NCI-H1694 (cell line): ENCODE measurements around the gene ALDH1B1.

Experiments used
- DNase-seq: peaks from one replicate; lab custom pipeline; 2025; lab: John Stamatoyannopoulos, UW

Gene ALDH1B1

GRCh38 chr9:38416461-38416860, 24.0 kb downstream of the ALDH1B1 start:
- no peak for DNase-seq

- peak; percentile 70 for DNase-seq
Measured at GRCh38 chr9:38417003-38417945, 24.8 kb downstream of the ALDH1B1 start.

GRCh38 chr9:38418366-38418765, 25.9 kb downstream of the ALDH1B1 start:
- no peak for DNase-seq

DNA sequence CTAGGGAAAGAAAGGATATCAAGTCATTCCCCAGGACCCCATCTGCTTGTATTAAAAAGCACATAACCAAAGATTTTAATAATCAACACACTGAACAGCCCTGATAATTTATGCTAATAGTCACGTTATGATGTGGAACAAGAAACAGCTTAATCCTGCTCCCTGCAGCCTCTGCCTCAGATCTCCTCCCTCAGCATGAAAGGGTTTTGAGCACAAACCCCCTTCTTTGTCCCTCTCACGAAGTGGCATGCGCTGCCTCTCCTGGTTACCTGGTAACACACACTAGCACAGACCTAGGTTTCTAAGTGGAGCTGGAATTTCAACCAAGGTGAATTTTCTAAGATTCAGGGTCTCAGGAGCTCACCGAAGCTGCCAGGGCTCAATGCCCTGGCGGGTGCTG, 26.7 kb downstream of the ALDH1B1 start:
- no peak for DNase-seq

- DNase-seq: peak; percentile 96
Measured at GRCh38 chr9:38421498-38422211, 29.2 kb downstream of the ALDH1B1 start.

GRCh38 chr9:38422555-38423260, 30.2 kb downstream of the ALDH1B1 start:
- DNase-seq: no peak

DNA sequence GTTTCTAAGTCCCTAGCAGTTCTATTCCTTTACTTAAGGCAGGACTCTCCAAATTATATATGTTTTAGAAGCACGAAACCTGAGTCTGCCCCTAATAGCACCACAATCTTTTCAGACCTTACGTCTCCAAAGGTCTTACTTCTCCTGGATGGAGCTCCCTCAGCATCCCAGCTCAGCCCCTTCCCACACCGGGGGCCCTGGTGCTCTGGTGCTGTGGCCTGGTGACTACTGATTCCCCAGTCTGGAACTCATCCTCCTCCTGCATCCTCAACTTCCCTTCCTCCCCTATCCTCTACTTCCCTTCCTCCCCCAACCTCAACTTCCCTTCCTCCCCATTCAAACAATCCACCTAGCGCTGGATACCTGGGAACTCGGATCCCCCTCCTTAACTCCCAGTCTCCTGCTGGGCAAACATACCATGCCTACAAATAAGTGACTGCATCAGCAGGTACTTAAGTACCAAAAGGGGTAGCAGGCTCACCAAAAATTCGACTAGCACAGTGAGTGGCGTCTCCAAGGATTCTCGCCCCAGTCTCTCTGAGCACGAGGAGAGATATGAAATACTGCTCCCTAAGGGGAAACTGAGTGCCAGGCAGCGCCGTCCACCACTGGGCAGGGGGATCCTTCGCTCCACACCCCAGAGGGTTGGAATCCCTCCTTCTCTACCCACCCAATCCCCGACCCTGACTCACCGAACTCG, 30.9 kb downstream of the ALDH1B1 start:
- peak; percentile 46 for DNase-seq

DNA sequence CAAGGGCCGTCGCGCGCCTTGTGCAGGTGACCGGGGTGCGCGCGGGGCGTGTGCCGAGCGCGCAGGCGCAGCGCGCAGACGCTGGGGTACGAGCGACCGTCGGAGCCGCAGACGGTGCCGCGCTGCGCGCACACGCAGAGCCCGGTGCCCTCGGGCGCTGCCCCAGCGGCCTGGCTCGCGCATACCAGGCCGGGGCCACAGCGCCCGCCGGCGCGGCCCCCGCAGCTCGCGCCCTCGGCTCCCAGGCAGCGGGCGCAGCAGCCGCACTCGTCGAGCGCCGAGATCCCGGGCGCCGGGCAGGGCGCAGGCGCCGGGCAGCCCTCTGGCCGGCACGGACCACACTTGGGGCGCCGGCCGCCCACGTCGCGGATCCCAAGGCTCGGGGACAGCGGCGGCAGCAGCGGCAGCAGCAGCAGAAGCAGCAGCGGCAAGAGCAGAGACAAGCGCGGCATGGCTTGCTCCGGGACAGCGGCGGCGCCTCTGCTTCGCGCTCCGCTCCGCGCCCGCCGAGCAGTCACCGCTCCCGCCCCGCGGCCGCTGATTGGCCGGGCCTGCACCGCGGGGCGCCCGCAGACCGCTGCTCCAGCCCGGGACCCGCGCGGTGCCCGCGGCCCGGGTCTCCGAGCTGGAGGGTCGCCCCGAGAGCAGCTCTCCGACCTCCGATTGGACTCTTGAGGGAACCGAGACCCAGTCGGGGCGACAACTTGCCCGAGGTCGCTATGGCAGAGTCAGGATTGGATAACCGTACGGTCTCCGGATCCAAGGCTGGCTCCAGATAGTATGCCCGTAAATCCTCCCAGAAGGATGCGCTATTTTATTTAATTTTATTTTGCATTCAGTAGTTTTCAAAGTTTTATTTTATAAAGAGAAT, 31.7 kb downstream of the ALDH1B1 start, which contains the start of gene IGFBPL1:
TSS of gene IGFBPL1 (minus strand) at position 482 of the 871 bp plus-strand sequence. CDS start at position 452, 30 bp downstream.
- peak; percentile 46 for DNase-seq

DNA sequence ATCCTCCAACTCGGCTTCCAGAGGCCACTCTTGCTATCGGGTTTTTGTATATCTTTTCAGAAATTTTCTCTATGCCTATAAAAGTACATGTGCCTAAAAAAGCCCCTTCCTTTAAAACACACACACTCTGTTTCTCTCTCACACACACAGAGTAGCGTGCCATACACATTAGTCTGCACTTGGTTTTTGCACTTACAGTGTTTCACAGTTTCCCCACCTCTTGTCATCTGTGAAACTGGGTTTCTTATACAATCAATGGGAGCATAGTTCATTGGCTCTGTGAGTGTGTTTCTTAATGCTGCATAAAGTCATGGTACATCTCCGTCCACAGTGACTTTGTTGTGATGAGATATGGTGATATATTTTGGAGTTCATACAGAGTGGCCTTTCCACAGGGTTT, 32.4 kb downstream of the ALDH1B1 start:
- DNase-seq: no peak

DNA sequence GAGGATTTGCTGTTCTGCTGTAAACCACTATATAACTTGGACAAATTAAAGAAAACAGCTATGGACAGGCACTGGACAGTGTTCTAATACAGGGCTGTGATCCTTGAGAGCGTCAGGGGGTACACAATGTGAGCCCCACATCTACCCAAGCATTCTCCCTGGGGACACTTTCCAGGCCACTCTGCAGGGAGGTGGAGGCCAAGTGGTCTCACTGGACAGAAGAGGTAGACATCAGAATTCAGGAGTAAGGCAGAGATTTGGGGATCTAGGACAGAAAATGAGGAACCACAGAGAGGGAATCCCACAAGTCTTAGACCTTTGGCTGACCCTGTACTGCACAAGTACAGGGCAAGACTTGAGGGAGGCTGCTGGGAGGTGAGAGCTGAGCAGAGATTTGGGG, 35.6 kb downstream of the ALDH1B1 start:
- no peak for DNase-seq

GRCh38 chr9:38431116-38431515, 38.6 kb downstream of the ALDH1B1 start:
- no peak for DNase-seq

DNA sequence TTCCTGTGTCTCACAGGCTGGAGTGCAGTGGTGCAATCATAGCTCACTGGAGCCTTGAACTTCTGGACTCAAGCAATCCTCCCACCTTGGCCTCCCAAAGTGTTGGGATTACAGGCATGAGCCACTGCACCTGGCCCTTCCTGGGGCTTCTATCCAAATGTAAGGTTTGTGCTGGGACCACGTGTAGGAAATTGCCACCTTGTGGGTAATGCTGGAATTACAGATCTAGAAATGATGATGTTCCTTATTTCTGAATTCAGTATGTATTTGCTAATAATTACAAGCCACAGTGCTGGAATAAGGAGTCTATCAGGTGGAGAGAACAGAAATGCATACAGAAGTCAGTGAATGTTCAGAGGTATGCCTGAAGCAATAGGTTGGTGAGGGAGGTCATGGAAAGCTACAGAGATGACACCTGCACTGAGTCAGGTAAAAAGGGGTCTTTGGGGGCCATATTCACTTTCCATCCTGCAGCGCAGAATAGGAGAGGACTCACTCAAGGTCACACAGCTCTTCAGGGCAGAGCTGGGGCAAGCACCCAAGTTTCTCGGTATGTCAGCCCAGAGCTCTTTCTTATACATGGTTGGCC, 40.5 kb downstream of the ALDH1B1 start:
- peak; percentile 54 for DNase-seq

DNA sequence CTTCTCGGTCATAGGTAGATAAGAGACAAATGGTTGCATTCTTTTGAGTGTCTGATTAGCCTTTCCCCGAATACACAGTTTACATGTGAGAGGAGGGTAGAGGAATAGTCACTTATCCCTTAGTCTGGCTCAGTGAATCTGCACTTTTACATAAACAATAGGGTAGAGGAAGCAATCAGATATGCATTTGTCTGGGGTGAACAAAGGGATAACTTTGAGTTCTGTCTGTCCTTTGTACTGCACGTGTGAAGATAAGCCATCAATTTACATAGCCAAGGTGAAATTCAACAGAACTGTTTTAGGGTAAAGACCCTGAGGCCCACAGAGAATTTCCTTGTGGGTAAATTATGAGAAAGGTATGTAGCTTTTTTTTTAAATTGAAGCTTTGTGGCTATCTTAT, 41.9 kb downstream of the ALDH1B1 start:
- no peak for DNase-seq

- DNase-seq: no peak
Measured at GRCh38 chr9:38434853-38435252, 42.4 kb downstream of the ALDH1B1 start.

DNA sequence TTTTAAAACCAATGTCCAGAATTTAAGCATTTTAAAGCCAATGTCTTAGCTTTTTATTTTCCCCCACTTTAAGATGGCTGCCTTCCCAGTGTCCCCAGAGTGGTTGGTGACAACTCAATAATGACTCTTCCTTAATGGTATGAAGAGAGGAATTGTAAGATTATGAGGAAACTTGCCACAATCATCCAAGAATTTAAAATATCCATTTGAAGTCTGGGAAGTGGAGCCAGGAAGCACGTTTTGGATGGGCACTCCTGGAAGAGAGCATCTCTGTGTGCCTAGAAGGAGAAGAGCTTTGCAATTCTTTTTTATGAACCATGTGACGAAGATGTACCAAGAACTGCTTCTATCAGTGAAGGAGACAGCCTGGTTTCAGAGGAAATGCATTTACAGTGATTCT, 43.0 kb downstream of the ALDH1B1 start:
- no peak for DNase-seq

DNA sequence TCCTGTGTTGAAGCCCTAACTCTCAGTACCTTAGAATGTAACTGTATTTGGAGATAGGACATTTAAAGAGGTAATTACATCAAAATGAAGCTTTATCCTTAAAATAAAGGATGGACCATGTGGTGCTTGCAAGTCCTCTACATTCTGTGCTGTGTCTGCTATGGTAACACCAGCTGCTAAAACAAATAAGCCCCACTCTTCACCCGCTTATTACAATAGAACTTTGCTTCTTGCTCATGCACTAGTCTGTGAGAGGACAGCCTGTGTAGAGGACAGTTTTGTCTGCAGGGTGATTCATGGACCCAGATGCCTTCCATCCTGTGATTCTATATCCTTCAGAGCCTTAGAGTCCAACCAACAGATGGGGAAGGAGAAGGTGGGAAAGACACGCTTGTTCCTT, 44.2 kb downstream of the ALDH1B1 start:
- no peak for DNase-seq

GRCh38 chr9:38437193-38437823, 44.8 kb downstream of the ALDH1B1 start:
- DNase-seq: no peak

DNA sequence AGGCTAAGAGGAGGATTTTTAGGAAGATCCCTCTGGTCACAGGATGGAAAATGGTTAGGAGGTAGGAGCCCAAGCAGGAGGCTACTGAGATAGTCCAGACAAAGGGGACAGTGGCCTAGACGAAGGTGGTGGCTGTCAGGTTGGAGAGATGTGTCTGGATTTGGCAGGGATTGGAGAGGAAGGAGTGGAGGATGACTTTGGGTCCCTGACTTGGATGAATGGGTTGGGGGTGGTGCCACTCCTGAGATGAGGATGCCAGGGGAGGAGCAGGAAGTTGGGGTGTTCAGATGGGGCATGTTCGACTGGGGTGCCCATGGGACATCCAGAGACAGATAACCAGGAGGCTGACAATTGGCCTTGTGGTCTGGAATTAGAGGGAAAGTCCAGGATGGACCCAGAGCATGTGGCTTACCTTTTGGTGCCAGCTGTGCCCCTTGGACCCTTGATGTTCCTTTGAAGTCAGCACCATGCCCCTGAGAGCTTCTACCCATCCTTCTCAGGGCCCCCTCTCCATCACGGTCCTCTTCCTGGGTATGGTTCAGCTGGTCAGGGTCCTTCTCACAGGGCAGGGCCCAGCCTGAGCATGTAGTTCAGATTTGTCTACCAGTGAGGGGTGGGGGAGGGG, 46.9 kb downstream of the ALDH1B1 start:
- no peak for DNase-seq

DNA sequence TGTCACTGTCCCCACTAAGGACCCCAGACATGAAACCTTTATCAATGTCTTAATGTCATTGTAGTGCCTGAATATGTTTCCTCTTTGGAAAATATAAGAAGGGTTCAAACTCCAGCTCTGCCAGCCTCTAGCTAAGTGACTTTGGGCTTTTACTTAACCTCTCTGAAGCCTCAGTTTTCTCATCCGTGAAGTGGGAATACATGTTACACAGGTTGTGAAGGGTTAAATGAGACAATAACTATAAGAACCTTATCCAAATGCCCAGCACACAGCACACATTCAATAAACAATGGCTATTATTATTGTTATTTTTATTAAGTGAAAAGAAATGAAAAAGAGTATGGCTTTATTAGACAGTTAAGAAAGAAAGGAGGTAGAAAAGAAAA, 47.4 kb downstream of the ALDH1B1 start:
- no peak for DNase-seq

GRCh38 chr9:38440516-38440915, 48.0 kb downstream of the ALDH1B1 start:
- DNase-seq: no peak
